Astrocyte (in vitro differentiated cells and primary cell): ENCODE data around the gene EVA1B.

ENCODE experiments used
- EZH2 ChIP-seq: IDR thresholded peaks from 2 replicates; pipeline ENCODE4 v1.6.1; 2012; ENCODE audit warnings: mild to moderate bottlenecking, low read length, inconsistent platforms; ENCODE audit not compliant: insufficient read depth
- TF ChIP-seq, protein P1 (sequence below): IDR thresholded peaks from 2 replicates; pipeline ENCODE4 v1.5.1; 2011; ENCODE audit warnings: low read depth, mild to moderate bottlenecking, inconsistent platforms, low read length, moderate library complexity; ENCODE audit not compliant: insufficient read depth

DNA sequence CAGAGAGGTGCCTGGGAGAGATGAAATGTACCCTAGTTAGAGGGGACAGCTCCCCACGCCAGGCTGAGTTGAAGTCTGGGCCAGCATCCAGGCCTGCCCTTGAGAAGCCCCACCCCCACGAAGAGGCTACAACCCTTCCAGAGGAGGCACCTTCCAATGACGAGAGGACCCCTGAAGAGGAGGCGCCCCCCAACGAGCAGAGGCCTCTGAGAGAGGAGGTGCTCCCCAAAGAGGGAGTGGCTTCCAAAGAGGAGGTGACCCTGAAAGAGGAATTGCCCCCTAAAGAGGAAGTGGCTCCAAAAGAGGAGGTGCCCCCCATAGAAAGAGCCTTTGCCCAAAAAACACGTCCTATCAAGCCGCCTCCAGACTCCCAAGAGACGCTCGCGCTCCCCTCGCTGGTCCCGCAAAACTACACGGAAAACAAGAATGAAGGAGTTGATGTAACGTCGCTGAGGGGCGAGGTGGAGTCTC, 3.1 kb downstream of the EVA1B start:
- TF ChIP-seq, protein P1, sequence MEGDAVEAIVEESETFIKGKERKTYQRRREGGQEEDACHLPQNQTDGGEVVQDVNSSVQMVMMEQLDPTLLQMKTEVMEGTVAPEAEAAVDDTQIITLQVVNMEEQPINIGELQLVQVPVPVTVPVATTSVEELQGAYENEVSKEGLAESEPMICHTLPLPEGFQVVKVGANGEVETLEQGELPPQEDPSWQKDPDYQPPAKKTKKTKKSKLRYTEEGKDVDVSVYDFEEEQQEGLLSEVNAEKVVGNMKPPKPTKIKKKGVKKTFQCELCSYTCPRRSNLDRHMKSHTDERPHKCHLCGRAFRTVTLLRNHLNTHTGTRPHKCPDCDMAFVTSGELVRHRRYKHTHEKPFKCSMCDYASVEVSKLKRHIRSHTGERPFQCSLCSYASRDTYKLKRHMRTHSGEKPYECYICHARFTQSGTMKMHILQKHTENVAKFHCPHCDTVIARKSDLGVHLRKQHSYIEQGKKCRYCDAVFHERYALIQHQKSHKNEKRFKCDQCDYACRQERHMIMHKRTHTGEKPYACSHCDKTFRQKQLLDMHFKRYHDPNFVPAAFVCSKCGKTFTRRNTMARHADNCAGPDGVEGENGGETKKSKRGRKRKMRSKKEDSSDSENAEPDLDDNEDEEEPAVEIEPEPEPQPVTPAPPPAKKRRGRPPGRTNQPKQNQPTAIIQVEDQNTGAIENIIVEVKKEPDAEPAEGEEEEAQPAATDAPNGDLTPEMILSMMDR, result no peak
- no peak for TF ChIP-seq EZH2
